ENCODE results near the gene KRTAP3-3.

KRTAP3-3 gene

DNA sequence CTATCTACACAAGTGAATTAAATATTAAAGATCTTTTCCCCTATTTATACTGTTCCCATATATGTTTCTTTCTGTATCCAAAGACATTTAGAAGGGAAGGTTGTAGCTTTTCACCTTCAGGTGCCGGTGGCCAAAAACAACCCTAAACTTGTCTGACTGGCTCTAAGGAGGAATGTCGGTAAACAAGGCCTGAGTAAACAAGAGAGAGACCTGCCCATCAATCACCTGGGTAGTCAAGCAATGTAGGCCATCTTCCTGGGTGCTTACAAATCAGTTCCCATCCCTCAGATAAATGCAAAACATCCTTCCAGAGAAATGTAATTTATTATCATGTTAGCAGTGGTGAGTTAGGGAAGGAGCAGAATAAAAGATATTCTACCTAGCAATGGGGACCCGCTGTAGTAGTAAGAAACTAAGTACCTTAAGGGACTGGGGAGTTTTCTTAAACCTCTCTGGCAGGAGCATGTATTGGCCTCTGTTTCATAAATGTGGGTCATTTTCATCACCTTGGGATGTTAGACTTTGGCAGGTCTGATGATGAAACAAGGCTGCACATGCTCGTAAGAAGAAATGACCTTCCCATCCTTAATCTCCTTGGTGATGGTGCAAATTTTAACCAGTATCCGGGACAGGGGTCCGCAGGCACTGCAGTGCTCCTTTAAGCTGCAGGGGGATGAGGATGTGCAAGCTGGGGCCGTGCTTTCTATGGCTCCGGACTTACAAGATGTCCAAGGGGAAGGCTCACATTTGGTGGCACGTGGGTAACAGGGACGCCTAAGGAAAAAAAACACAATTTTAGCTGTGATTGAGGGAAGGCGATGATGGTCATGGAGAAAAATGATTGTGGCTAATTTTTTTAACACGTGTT lies 35.6 kb downstream of the KRTAP3-3 start:
- no peak for DNase-seq (ENCODE audit: low spot score)

DNA sequence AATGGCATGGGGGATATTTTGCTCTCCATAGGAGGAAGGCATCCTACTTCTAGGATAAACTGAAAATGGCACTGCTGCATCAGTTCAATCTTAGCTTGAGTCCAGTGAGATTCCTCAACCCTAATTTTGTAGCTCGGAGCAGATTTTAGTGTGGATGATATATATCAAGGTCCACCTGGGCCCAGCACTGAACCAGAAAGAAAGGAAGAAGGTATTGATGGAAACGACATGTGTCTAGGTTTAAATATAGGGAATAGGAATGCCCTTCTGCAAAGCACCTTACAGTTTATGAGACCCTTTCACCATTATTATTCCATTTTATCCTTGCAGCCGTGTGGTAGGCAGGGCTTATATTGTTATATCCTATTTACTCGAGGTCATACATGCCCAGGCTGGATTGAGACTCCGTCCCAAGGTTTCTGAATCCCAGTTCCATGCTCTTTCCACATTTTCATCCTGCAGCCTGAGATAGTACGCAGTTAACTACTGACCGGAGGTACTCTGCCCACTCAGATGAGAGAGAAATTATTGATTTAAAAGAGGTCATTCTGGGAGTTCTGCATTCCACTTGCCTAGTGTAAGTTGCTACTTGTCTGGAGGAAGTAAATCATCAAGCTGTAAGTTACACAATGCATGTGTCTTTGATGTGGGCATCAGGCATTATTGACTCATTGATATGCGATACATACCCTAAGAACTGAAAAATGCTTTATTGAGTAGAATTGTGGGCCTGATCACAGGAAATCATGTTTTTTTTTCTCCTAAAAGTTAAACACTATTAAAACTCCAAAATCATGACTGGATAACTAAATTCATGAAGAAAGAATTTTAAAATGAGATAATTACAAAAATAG lies 37.3 kb downstream of the KRTAP3-3 start:
- DNase-seq (ENCODE audit: low spot score): peak; percentile 52

DNA sequence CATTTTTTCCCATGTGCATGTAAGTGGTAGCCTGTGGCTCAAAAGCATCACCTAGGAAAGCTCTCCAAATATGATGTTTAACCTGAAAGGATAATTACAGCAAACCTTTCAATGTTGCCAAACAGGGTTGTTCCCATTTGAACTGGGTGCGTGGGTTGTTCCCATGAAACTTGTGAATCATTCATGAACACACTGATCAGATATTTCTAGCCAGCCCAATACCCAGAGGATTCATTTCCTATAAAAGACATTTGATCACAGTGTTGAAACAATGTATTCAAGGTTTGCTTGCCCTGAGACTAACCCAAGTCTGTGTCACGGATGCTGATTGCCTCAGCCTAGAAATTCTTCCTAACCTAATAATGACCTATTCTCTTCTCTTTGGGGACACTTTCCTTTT lies 40.1 kb downstream of the KRTAP3-3 start:
- DNase-seq (ENCODE audit: low spot score): peak; percentile 50

DNA sequence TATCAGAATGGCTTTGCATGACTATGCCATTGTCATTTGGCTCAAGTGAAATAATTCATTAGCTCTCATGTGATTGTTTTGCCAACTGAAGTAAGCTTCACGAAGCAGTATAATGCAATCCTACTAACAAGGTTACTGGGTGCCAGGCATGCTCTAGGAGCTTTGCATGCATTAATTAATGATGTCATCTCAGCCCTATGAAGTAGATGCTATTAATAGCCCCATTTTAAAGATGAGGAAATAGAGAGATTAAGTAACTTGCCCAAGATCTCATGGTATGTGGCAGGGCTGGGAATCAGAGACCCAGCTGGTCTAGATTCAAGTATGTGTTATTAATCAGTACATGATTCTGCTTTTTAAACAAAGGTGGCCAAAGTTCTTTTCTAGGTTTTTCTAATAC lies 41.3 kb downstream of the KRTAP3-3 start:
- peak; percentile 74 for DNase-seq (ENCODE audit: low spot score)

- no peak for DNase-seq (ENCODE audit: low spot score)
Observed at GRCh38 chr17:40952154-40952553, 41.8 kb downstream of the KRTAP3-3 start.

DNA sequence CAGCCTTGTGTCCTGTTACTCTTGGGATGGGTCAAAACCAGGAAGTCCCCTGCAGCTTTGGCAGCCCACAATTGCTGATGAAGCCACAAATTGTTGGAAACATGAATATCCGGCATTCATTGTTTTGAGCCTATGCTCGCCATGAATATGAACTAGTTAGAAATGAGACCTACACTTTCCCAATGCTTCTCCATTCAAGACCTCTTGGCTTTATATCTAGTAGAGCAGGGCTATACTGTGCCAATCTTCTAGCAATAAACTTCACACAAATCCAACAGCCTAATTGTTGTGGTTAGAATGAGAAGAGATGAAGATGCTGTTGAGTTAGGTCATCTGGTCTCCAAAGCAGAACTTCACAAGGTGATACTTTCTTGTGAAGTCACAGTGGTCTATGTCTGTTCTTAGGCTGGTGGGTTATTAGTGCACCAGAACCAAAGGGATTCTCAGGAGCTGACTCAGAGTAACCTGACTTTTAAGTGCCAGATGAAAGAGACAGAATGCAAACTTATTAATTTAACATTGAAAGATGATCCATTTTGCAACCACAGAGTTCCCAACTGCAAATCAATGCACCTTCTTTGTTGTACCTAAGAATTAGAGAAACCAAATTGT lies 42.8 kb downstream of the KRTAP3-3 start:
- no peak for DNase-seq (ENCODE audit: low spot score)

DNA sequence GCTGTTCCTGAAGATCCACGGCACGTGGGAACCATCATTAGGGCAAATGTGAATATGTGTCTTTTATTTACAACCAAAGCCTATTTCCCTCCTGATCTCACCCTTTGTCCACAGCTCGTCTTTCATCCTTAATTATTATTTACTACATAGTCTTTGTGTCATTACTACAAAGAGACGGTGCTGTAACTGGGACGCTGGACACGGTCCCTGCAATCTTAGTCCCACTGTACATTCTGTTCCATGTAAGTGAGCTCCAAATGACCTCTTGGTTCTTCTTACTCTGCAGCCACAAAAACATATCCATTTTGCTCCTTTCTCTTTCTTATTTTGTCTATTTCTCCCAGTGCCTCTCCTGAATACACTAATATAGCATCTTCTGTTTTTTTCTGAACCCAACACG lies 43.8 kb downstream of the KRTAP3-3 start:
- no peak for DNase-seq (ENCODE audit: low spot score)

DNA sequence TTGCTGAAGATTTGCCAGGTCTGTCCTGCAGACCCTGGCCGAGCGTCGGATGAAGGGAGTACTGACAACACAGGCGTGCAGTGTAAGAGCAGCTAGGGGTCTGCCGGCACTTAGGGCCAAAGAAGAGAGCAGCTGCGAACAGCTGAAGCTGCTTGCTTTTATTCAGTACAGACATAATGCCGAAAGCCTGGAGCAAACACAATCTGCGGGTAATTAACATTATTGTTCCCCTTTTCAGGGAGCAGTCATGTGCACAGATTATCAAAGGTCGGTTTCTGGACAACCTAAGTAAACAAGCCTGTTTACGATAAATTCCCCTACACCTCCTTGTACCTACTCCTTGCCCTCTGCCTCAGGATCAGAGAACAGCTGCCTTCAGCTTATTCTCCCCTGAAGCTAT lies 44.5 kb downstream of the KRTAP3-3 start:
- no peak for DNase-seq (ENCODE audit: low spot score)

DNA sequence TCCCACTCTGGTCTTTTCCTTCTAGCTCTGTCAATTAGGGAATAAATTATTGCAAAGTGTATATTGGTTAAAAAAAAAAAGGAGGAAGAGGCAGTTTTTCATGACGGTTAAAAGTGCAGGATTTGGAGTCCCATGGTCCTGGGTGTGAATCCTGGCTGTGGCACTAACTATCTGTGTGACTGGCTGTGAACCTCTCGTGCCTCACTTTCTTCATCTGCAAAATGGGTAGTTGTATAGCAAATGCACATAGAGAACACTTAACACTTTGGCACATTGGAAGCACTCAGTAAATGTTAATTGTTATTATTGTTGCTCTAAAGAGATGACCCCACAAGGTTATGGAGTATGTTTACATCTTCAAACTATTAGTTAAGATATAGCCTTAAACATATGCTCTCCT lies 46.0 kb downstream of the KRTAP3-3 start:
- DNase-seq (ENCODE audit: low spot score): no peak

GRCh38 chr17:40945414-40945813 lies 48.5 kb downstream of the KRTAP3-3 start:
- no peak for DNase-seq (ENCODE audit: low spot score)

DNA sequence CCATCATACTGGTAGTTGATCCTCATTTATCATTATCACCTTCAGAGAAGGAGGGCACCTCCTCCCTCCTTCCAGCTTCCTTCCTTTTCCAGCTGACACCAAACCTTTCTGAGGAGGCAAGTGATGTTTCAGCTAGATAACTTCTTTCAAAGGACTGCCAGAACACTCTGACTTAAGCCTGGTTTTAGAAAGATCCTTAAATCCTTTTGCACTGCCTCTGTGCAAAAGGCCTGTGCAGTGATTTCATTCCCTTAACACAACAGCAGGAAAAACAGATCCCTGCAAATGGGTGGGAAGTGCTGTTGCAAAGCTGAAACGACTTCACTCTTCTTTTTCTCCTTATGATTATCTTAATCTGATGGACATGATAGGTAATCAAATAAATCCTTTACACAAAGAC lies 49.4 kb downstream of the KRTAP3-3 start:
- DNase-seq (ENCODE audit: low spot score): no peak

Data from AG08395 (cell line).